KG1 (cell line): ENCODE results near the gene TMEM139.
A peak's percentile ranks its signal among the peaks of the same experiment; 100 is the strongest.
"Not testable (repeated sequence)": the region's sequence is repeated elsewhere in the genome, so short reads cannot be mapped to it uniquely, and the experiment has no call there.

Experiments
- DNase-seq: peaks from one replicate; lab custom pipeline; 2025; lab: John Stamatoyannopoulos, UW

The TMEM139 gene

GRCh38 chr7:143288836-143289235 lies 4.1 kb downstream of the TMEM139 start:
- no peak for DNase-seq

- no peak for DNase-seq
Measured at GRCh38 chr7:143289421-143289820, 4.7 kb downstream of the TMEM139 start.

GRCh38 chr7:143289888-143290287 lies 5.1 kb downstream of the TMEM139 start:
- not testable (repeated sequence) for DNase-seq

GRCh38 chr7:143290293-143290692 lies 5.5 kb downstream of the TMEM139 start:
- DNase-seq, result no peak

- no peak for DNase-seq
Measured at GRCh38 chr7:143292876-143293275, 8.1 kb downstream of the TMEM139 start.

- DNase-seq, result no peak
Measured at GRCh38 chr7:143295870-143296269, 11.1 kb downstream of the TMEM139 start.

- DNase-seq, result no peak
Measured at GRCh38 chr7:143296686-143297085, 11.9 kb downstream of the TMEM139 start.

GRCh38 chr7:143299346-143299745 lies 14.6 kb downstream of the TMEM139 start:
- no peak for DNase-seq

GRCh38 chr7:143299840-143300239 lies 15.1 kb downstream of the TMEM139 start:
- DNase-seq, result no peak

- peak; percentile 16 for DNase-seq
Measured at GRCh38 chr7:143300959-143301935, 16.5 kb downstream of the TMEM139 start.

- no peak for DNase-seq
Measured at GRCh38 chr7:143303733-143304132, 19.0 kb downstream of the TMEM139 start.

- no peak for DNase-seq
Measured at GRCh38 chr7:143304938-143305337, 20.2 kb downstream of the TMEM139 start.

- no peak for DNase-seq
Measured at GRCh38 chr7:143305423-143306070, 20.8 kb downstream of the TMEM139 start.

GRCh38 chr7:143308632-143309031 lies 23.9 kb downstream of the TMEM139 start:
- DNase-seq, result no peak

GRCh38 chr7:143314127-143314526 lies 29.4 kb downstream of the TMEM139 start:
- no peak for DNase-seq

- DNase-seq, result no peak
Measured at GRCh38 chr7:143315776-143316175, 31.0 kb downstream of the TMEM139 start, which contains the start of gene CLCN1. TSS of gene CLCN1 (plus strand) at chr7:143316111. CDS start at chr7:143316213, 102 bp downstream.

GRCh38 chr7:143316492-143316891 lies 31.7 kb downstream of the TMEM139 start:
- no peak for DNase-seq

GRCh38 chr7:143318661-143319060 lies 33.9 kb downstream of the TMEM139 start:
- no peak for DNase-seq

GRCh38 chr7:143320620-143321019 lies 35.9 kb downstream of the TMEM139 start:
- DNase-seq, result no peak

GRCh38 chr7:143321242-143321641 lies 36.5 kb downstream of the TMEM139 start:
- no peak for DNase-seq

GRCh38 chr7:143321734-143322133 lies 37.0 kb downstream of the TMEM139 start:
- no peak for DNase-seq

GRCh38 chr7:143322760-143323633 lies 38.2 kb downstream of the TMEM139 start:
- DNase-seq, result no peak
